Measurements from ENCODE around the gene CMC2.
A peak's percentile ranks its signal among the peaks of the same experiment; 100 is the strongest.

Gene CMC2

DNA sequence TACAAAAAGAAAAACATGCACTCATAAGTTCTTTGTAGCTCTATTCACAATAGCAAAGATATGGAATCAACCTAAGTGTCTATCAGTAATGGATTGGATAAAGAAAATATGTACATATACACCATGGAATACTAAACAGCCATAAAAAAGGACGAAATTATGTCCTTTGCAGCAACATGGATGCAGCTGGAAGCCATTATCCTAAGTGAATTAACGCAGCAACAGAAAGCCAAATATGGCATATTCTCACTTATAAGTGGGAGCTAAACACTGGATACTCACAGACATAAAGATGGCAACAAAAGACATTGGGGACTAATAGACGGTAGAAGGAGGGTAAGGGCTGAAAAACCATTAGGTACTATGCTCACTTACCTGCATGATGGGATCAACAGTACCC is 5.8 kb downstream of the CMC2 start:
- H3K4me2 ChIP-seq (ENCODE audit: low read length) = no peak overlapping the region

GRCh38 chr16:80997964-80998620 is 8.6 kb downstream of the CMC2 start:
- peaks cover 25% of the 10 kb centered on the region for H3K4me1 ChIP-seq (ENCODE audit: control insufficient read depth, insufficient read depth, low read length)
- H3K27me3 ChIP-seq (ENCODE audit: control insufficient read depth, insufficient read depth, low read length) = no peaks in the 10 kb centered on the region
- H3K9ac ChIP-seq (ENCODE audit: low read depth, low read length) = no peak overlapping the region
- H3K9me3 ChIP-seq (replicated peaks; ENCODE audit: low read length) = no peaks in the 10 kb centered on the region
- no peak overlapping the region for H3K4me3 ChIP-seq (ENCODE audit: low read length)
- no peaks in the 10 kb centered on the region for H3K36me3 ChIP-seq (ENCODE audit: insufficient read depth, low read length)
- no peak overlapping the region for H3K4me2 ChIP-seq (ENCODE audit: low read length)

More for the DNA sequence above, 5.8 kb downstream of the CMC2 start:
- H3K9ac ChIP-seq (ENCODE audit: low read depth, low read length) = no peak overlapping the region
- H3K9me3 ChIP-seq (replicated peaks; ENCODE audit: low read length) = no peaks in the 10 kb centered on the region
- H3K36me3 ChIP-seq (ENCODE audit: insufficient read depth, low read length) = no peaks in the 10 kb centered on the region
- H3K27me3 ChIP-seq (ENCODE audit: control insufficient read depth, insufficient read depth, low read length) = no peaks in the 10 kb centered on the region
- no peak overlapping the region for H3K4me3 ChIP-seq (ENCODE audit: low read length)
- H3K4me1 ChIP-seq (ENCODE audit: control insufficient read depth, insufficient read depth, low read length) = peaks cover 27% of the 10 kb centered on the region

- Histone ChIP-seq H3K36me3 (ENCODE audit: insufficient read depth, low read length) (no peaks in the 10 kb centered on the region), H3K27me3 (ENCODE audit: control insufficient read depth, insufficient read depth, low read length) (no peaks in the 10 kb centered on the region), H3K4me3 (ENCODE audit: low read length) (no peak overlapping the region), H3K4me1 (ENCODE audit: control insufficient read depth, insufficient read depth, low read length) (peaks cover 33% of the 10 kb centered on the region), H3K4me2 (ENCODE audit: low read length) (peak overlapping the region; percentile 31), H3K9me3 (replicated peaks; ENCODE audit: low read length) (no peaks in the 10 kb centered on the region), H3K9ac (ENCODE audit: low read depth, low read length) (no peak overlapping the region)
Measured at GRCh38 chr16:80997139-80997798, 9.4 kb downstream of the CMC2 start.

DNA sequence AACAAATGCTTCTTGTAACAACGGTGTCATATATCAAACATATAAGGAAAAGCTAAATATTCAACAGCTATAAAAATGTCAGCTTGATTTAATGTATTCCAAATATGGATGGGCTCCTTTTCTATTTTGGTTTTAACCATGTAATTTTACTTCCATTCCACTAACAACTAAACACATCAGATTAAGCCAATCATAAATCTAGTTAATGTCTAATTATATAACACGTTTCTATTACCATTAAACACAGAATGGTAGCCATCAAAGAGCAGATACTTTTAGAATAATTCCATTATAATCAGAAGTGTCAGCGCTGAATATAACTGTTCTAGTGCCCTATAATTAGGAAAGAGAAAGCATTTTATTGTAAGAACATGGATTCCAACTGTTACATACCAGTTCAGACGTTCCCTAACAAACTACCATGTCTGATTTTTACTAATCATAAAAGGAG is 10.0 kb downstream of the CMC2 start:
- Histone ChIP-seq H3K4me1 (ENCODE audit: control insufficient read depth, insufficient read depth, low read length) (peaks cover 33% of the 10 kb centered on the region), H3K9me3 (replicated peaks; ENCODE audit: low read length) (no peaks in the 10 kb centered on the region), H3K4me2 (ENCODE audit: low read length) (peak overlapping the region; percentile 31), H3K36me3 (ENCODE audit: insufficient read depth, low read length) (no peaks in the 10 kb centered on the region), H3K4me3 (ENCODE audit: low read length) (no peak overlapping the region), H3K27me3 (ENCODE audit: control insufficient read depth, insufficient read depth, low read length) (no peaks in the 10 kb centered on the region), H3K9ac (ENCODE audit: low read depth, low read length) (no peak overlapping the region)

DNA sequence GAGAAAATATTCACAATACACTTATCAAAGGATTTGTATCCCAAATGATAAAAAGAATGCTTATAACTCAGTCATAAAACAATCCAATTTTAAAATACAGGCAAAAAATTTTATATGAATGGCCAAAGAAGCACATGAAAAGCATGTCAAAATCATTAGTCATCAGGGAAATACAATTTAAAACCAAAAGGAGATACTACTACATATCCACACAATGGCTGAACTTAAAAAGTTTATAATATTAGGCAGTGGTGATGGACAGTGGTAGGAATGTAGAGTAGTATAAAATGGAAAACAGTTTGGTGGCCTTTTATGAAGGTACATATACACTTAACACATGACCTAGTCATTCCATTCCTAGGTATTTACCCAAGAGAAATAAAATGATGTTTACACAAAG is 12.2 kb downstream of the CMC2 start:
- H3K27me3 ChIP-seq (ENCODE audit: control insufficient read depth, insufficient read depth, low read length) = no peaks in the 10 kb centered on the region
- peak overlapping the region; percentile 59 for H3K9ac ChIP-seq (ENCODE audit: low read depth, low read length)
- no peaks in the 10 kb centered on the region for H3K9me3 ChIP-seq (replicated peaks; ENCODE audit: low read length)
- H3K36me3 ChIP-seq (ENCODE audit: insufficient read depth, low read length) = no peaks in the 10 kb centered on the region
- H3K4me3 ChIP-seq (ENCODE audit: low read length) = no peak overlapping the region
- peak overlapping the region; percentile 63 for H3K4me2 ChIP-seq (ENCODE audit: low read length)
- H3K4me1 ChIP-seq (ENCODE audit: control insufficient read depth, insufficient read depth, low read length) = peaks cover 42% of the 10 kb centered on the region

- H3K9ac ChIP-seq (ENCODE audit: low read depth, low read length) = peak overlapping the region; percentile 59
Measured at GRCh38 chr16:80993834-80994233, 12.9 kb downstream of the CMC2 start.

GRCh38 chr16:80993307-80993706 is 13.4 kb downstream of the CMC2 start:
- H3K27me3 ChIP-seq (ENCODE audit: control insufficient read depth, insufficient read depth, low read length) = no peaks in the 10 kb centered on the region
- H3K4me2 ChIP-seq (ENCODE audit: low read length) = peak overlapping the region; percentile 63
- no peaks in the 10 kb centered on the region for H3K9me3 ChIP-seq (replicated peaks; ENCODE audit: low read length)
- H3K36me3 ChIP-seq (ENCODE audit: insufficient read depth, low read length) = no peaks in the 10 kb centered on the region
- H3K4me3 ChIP-seq (ENCODE audit: low read length) = peak overlapping the region; percentile 22
- peak overlapping the region; percentile 59 for H3K9ac ChIP-seq (ENCODE audit: low read depth, low read length)
- H3K4me1 ChIP-seq (ENCODE audit: control insufficient read depth, insufficient read depth, low read length) = peaks cover 42% of the 10 kb centered on the region

More at GRCh38 chr16:80993834-80994233, 12.9 kb downstream of the CMC2 start:
- Histone ChIP-seq H3K9me3 (replicated peaks; ENCODE audit: low read length) (no peaks in the 10 kb centered on the region), H3K4me1 (ENCODE audit: control insufficient read depth, insufficient read depth, low read length) (peaks cover 42% of the 10 kb centered on the region), H3K27me3 (ENCODE audit: control insufficient read depth, insufficient read depth, low read length) (no peaks in the 10 kb centered on the region), H3K36me3 (ENCODE audit: insufficient read depth, low read length) (no peaks in the 10 kb centered on the region), H3K4me3 (ENCODE audit: low read length) (peak overlapping the region; percentile 22), H3K4me2 (ENCODE audit: low read length) (peak overlapping the region; percentile 63)

DNA sequence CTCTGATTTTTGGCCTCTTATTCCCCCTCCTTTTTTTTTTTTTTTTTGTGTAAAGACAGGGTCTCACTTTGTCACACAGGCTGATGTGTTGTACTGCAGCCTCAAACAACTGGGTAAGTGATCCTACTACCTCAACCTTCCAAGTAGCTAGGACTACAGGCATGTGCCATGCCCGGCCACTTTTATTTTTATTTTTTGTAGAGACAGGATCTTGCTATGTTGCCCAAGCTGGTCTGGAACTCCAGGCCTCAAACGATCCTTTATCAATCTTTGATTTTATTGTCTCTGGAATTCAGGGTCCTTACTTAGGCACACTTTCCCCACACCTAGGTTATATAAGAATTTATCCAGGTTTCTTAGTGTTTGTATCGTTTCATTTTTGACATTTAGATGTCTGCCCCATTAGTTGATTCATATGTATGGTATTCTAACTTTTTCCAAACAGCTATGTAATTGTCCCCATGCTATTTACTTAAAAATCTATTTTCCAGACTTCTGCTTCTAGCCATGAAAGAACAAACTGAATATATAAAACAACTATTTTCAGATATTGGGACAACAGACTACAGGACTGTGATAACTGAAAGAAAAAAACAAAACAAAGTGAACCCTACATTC is 13.9 kb downstream of the CMC2 start:
- Histone ChIP-seq H3K4me2 (ENCODE audit: low read length) (peak overlapping the region; percentile 63), H3K36me3 (ENCODE audit: insufficient read depth, low read length) (no peaks in the 10 kb centered on the region), H3K9me3 (replicated peaks; ENCODE audit: low read length) (no peaks in the 10 kb centered on the region), H3K27me3 (ENCODE audit: control insufficient read depth, insufficient read depth, low read length) (no peaks in the 10 kb centered on the region), H3K9ac (ENCODE audit: low read depth, low read length) (peak overlapping the region; percentile 44), H3K4me3 (ENCODE audit: low read length) (peak overlapping the region; percentile 6), H3K4me1 (ENCODE audit: control insufficient read depth, insufficient read depth, low read length) (peaks cover 42% of the 10 kb centered on the region)

DNA sequence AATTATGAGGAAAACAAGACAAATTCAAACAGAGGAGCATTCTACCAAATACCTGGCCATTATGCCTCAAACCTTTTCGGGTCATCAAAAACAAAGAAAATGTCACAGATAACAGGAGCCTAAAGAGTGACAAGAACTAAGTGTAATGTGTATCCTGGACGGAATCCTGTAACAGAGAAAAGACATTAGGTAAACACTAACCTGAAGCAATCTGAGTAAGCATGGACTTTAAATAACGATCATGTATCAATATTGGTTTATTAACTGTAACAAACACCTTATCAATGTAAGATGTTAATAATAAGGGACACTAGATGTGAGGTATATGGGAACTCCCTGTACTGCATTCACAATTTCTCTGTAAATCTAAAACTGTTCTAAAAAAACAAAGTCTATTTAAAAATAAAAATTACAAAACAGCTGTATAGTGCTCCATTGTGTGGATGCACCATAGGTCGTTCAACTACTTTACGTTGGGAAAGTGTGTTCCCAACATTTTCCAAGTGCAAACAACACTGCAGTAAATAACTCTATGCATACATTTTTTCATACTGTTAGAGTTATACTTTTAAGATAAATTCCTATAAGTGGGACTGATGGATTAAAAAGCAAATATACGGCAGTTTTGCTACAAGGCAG is 14.8 kb downstream of the CMC2 start:
- H3K36me3 ChIP-seq (ENCODE audit: insufficient read depth, low read length) = no peaks in the 10 kb centered on the region
- H3K4me3 ChIP-seq (ENCODE audit: low read length) = no peak overlapping the region
- H3K4me1 ChIP-seq (ENCODE audit: control insufficient read depth, insufficient read depth, low read length) = peaks cover 38% of the 10 kb centered on the region
- no peak overlapping the region for H3K4me2 ChIP-seq (ENCODE audit: low read length)
- H3K27me3 ChIP-seq (ENCODE audit: control insufficient read depth, insufficient read depth, low read length) = no peaks in the 10 kb centered on the region
- no peaks in the 10 kb centered on the region for H3K9me3 ChIP-seq (replicated peaks; ENCODE audit: low read length)
- no peak overlapping the region for H3K9ac ChIP-seq (ENCODE audit: low read depth, low read length)

DNA sequence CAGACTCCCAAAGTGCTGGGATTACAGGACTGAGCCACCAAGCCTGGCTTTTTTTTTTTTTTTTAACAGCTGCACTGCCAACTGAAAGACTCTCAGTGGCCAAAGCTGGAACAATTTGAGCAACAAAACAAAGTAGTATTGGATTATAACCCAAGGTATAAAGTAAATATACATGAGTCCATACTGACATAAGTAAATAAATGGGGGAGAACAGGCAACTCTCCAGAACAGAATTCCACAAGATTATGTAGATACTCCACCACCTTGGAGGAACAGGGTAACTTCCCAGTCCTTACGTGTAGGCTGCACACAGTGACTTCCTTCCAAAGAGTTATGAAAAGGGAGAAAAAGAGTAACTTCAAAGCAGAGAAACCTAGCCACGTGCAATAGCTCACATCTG is 15.7 kb downstream of the CMC2 start:
- Histone ChIP-seq H3K4me2 (ENCODE audit: low read length) (no peak overlapping the region), H3K9me3 (replicated peaks; ENCODE audit: low read length) (no peaks in the 10 kb centered on the region)

GRCh38 chr16:80990577-80990976 is 16.1 kb downstream of the CMC2 start:
- Histone ChIP-seq H3K9me3 (replicated peaks; ENCODE audit: low read length) (no peaks in the 10 kb centered on the region), H3K4me3 (ENCODE audit: low read length) (no peak overlapping the region), H3K27me3 (ENCODE audit: control insufficient read depth, insufficient read depth, low read length) (no peaks in the 10 kb centered on the region), H3K36me3 (ENCODE audit: insufficient read depth, low read length) (no peaks in the 10 kb centered on the region), H3K4me2 (ENCODE audit: low read length) (no peak overlapping the region), H3K9ac (ENCODE audit: low read depth, low read length) (no peak overlapping the region), H3K4me1 (ENCODE audit: control insufficient read depth, insufficient read depth, low read length) (peaks cover 35% of the 10 kb centered on the region)

More for the DNA sequence above, 15.7 kb downstream of the CMC2 start:
- peaks cover 35% of the 10 kb centered on the region for H3K4me1 ChIP-seq (ENCODE audit: control insufficient read depth, insufficient read depth, low read length)
- no peak overlapping the region for H3K4me3 ChIP-seq (ENCODE audit: low read length)
- no peaks in the 10 kb centered on the region for H3K36me3 ChIP-seq (ENCODE audit: insufficient read depth, low read length)
- H3K9ac ChIP-seq (ENCODE audit: low read depth, low read length) = no peak overlapping the region
- no peaks in the 10 kb centered on the region for H3K27me3 ChIP-seq (ENCODE audit: control insufficient read depth, insufficient read depth, low read length)
